ENCODE results near the gene DPP4. TPM values are rescaled to one million over a fixed set of nuclear protein-coding genes. Genes with fewer than 3 reads are reported as not detected.

DPP4 gene
- total and polyA plus RNA-seq, 2 of the 13 experiments (the other 11 are each of a cell fraction or from before 2014, with no cell fraction given), result 39.4 to 109 TPM

GRCh38 chr2:162111958-162112850, 38.2 kb upstream of the DPP4 start (continued):
- TF ChIP-seq MED1 (CRISPR knock-in tag; IDR thresholded peaks at IDR 0.05) (peak; percentile 86), ZNF33B (CRISPR knock-in tag; IDR thresholded peaks at IDR 0.05) (0 out of 2 replicates have a peak, but pooled peaks have one; percentile 62), FOXA1 (IDR thresholded peaks at IDR 0.05) (no peak), FOXA1 (CRISPR knock-in tag; IDR thresholded peaks at IDR 0.05) (peak; percentile 65), ZGPAT (CRISPR knock-in tag; IDR thresholded peaks at IDR 0.05) (peak; percentile 57), ELF3 (CRISPR knock-in tag; IDR thresholded peaks at IDR 0.05) (peak; percentile 51; the same call in 1 of the 2 replicates), ARID5B (CRISPR knock-in tag; IDR thresholded peaks at IDR 0.05) (peak; percentile 99), KDM1A (CRISPR knock-in tag; IDR thresholded peaks at IDR 0.05) (peak; percentile 43; the same call in 1 of the 2 replicates), KLF9 (CRISPR knock-in tag; IDR thresholded peaks at IDR 0.05; ENCODE audit: low read depth) (no peak), ZNF724P (CRISPR knock-in tag; IDR thresholded peaks at IDR 0.05; ENCODE audit: borderline replicate concordance) (no peak), SKIL (CRISPR knock-in tag; IDR thresholded peaks at IDR 0.05; ENCODE audit: borderline replicate concordance) (peak; percentile 44; the same call in 1 of the 2 replicates), GRHL1 (CRISPR knock-in tag; conservative IDR thresholded peaks at IDR 0.05) (no peak)
- TF ChIP-seq, protein P1, sequence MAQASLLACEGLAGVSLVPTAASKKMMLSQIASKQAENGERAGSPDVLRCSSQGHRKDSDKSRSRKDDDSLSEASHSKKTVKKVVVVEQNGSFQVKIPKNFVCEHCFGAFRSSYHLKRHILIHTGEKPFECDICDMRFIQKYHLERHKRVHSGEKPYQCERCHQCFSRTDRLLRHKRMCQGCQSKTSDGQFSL (CRISPR knock-in tag; IDR thresholded peaks at IDR 0.05), result no peak
- TF ChIP-seq, protein P2, sequence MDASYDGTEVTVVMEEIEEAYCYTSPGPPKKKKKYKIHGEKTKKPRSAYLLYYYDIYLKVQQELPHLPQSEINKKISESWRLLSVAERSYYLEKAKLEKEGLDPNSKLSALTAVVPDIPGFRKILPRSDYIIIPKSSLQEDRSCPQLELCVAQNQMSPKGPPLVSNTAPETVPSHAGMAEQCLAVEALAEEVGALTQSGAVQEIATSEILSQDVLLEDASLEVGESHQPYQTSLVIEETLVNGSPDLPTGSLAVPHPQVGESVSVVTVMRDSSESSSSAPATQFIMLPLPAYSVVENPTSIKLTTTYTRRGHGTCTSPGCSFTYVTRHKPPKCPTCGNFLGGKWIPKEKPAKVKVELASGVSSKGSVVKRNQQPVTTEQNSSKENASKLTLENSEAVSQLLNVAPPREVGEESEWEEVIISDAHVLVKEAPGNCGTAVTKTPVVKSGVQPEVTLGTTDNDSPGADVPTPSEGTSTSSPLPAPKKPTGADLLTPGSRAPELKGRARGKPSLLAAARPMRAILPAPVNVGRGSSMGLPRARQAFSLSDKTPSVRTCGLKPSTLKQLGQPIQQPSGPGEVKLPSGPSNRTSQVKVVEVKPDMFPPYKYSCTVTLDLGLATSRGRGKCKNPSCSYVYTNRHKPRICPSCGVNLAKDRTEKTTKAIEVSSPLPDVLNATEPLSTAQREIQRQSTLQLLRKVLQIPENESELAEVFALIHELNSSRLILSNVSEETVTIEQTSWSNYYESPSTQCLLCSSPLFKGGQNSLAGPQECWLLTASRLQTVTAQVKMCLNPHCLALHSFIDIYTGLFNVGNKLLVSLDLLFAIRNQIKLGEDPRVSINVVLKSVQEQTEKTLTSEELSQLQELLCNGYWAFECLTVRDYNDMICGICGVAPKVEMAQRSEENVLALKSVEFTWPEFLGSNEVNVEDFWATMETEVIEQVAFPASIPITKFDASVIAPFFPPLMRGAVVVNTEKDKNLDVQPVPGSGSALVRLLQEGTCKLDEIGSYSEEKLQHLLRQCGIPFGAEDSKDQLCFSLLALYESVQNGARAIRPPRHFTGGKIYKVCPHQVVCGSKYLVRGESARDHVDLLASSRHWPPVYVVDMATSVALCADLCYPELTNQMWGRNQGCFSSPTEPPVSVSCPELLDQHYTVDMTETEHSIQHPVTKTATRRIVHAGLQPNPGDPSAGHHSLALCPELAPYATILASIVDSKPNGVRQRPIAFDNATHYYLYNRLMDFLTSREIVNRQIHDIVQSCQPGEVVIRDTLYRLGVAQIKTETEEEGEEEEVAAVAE (CRISPR knock-in tag; IDR thresholded peaks at IDR 0.05; ENCODE audit: borderline replicate concordance), result no peak
